Raji (cell line): ENCODE measurements around the gene FRMD4A.

ENCODE experiments used
- POLR2A ChIP-seq: IDR thresholded peaks from 2 replicates; pipeline ENCODE4 v1.6.1; 2011; ENCODE audit warnings: low read depth, low read length, control low read depth; ENCODE audit not compliant: insufficient read depth

The FRMD4A gene

GRCh38 chr10:13823709-13824405 is 506.9 kb downstream of the FRMD4A start:
- TF ChIP-seq POLR2A, result no peak

DNA sequence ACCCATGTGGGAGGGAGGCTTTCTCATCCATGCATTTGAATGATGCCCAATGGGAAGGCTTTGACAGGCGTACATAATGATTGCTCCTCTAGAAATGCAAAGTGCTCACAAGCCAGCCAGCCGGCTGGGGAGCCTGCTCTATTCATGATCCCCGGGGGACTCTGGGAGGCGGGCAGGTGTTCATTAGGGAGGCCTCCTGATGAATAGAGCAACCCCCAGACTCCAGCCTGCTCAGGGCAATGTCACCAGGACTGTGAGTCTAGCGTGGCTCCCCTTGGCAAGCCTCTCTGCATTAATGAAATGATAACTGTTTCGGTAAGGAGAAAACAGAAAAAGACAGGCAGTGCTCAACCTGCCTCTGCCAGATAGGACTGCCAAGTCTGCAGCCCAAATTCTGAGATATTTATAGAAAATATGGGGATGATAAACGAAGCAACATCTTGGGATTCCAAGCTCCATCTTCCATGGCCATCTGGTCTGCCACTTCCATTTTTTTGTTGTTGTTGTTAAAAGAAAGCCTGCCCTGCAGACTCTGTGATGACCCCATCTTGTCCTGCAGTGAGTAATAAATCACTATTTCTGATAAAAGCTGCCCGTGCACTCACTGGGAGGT is 507.5 kb downstream of the FRMD4A start:
- TF ChIP-seq POLR2A, result no peak

DNA sequence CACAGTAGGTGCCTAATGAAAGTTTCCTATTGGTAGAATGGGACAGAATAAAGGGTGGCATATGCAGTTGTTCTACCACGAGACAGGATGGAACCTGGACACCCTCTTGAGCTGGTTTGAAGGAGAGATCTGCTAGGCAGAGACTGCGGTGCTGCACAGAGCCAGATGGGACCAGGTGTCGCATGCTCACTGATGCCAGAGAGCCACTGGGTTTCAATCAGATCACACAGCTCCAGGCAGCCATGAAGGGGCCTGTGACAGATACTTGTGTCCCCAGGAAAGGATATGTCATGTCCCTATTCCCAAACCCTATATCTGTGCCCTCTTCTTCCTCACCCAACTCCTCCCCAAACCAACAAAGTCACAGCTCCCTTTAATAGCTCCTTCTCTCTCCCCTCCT is 508.2 kb downstream of the FRMD4A start:
- TF ChIP-seq POLR2A, result no peak

GRCh38 chr10:13820964-13821337 is 509.8 kb downstream of the FRMD4A start:
- TF ChIP-seq POLR2A, result no peak

- no peak for TF ChIP-seq POLR2A
Measured at GRCh38 chr10:13820119-13820963, 510.4 kb downstream of the FRMD4A start.

GRCh38 chr10:13816195-13816925 is 514.4 kb downstream of the FRMD4A start:
- TF ChIP-seq POLR2A, result no peak

GRCh38 chr10:13815756-13816155 is 515.0 kb downstream of the FRMD4A start:
- no peak for TF ChIP-seq POLR2A

DNA sequence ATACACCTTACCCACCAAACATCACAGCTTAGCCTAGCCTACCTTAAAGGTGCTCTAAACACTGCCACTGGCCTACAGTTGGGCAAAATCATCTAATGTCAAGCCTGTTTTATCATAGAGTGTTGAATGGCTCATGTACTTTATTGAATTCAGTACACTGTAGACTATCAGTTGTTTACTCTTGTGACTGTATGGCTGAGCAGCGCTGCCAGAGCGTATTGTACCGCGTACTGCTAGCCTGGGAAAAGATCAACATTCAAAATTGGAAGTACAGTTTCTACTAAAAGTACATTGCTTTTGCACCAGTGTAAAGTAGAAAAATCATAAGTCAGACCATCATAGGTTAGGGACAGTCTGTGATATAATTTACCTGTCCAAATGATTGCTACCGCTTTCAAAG is 517.2 kb downstream of the FRMD4A start:
- TF ChIP-seq POLR2A, result no peak

- no peak for TF ChIP-seq POLR2A
Measured at GRCh38 chr10:13812804-13813203, 517.9 kb downstream of the FRMD4A start.

GRCh38 chr10:13810568-13810967 is 520.2 kb downstream of the FRMD4A start:
- no peak for TF ChIP-seq POLR2A

DNA sequence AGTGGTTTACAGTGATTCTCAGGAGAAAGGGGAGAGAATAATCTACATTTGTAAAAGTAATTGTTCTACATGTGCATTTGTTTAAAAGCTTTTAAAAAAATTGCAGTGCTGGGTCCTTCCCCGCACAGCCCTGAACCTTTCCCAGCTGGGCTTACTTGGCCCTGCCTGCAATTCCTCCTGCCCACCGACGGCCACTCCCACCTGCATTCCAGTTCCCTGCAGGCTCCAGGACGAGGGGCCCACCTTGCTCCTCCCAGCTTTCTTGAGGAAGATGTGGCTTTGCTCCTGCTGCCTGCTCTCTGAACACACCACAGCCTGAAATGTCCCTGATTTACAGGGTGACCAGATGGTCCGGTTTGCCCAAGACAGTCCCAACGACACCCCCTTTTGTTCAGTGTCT is 521.3 kb downstream of the FRMD4A start:
- no peak for TF ChIP-seq POLR2A

GRCh38 chr10:13808556-13809391 is 522.0 kb downstream of the FRMD4A start:
- TF ChIP-seq POLR2A, result no peak

GRCh38 chr10:13806419-13806818 is 524.3 kb downstream of the FRMD4A start:
- TF ChIP-seq POLR2A, result no peak
